ENCODE results near the gene APP.
A peak's percentile ranks its signal among the peaks of the same experiment; 100 is the strongest.

APP gene

DNA sequence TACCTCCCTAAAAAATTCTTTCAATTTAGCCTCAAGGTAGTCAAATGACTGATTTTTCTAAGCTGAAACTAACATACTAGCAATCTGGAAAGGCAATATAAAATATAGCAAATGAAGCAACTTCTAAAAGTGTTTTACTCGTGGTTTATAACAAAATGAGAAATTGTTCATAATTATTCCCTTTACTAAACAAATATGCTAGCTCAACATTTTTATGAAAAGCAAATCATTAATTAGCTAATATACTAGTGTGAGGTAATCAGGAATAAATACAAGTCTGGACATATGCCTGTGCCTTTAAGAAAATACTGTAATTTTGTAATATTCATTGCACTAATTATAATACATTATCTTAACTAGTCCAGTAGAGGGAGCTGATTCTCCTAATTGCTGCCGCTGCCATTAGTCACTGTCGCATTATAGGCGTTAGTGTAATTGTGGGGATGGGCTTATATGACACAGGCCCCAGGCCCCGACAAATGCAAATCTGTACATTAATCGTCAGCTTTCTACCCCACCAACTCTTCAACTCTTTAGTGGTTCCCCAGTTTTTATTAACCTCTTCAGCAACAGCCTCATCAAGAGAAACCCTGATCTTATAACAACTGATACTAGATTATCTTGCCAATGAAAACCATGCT, 274.9 kb downstream of the APP start:
- peak; percentile 54 for DNase-seq

DNA sequence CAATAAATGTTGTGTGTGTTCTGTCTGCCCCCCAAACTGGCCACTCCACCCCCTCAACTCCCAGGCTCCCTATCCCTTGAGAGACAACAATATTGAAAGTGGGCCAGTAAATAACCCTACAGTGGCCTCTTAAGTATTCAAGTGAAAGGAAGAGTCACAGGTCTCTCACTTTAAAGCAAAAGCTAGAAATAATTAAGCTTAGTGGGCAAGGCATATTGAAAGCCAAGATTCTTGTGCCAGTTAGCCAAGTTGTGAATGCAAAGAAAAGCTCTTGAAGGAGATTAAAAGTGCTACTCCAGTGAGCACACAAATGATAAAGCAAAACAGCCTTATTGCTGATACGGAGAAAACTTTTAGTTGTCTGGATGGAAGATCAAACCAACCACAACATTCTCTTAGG, 277.4 kb downstream of the APP start:
- DNase-seq: no peak

DNA sequence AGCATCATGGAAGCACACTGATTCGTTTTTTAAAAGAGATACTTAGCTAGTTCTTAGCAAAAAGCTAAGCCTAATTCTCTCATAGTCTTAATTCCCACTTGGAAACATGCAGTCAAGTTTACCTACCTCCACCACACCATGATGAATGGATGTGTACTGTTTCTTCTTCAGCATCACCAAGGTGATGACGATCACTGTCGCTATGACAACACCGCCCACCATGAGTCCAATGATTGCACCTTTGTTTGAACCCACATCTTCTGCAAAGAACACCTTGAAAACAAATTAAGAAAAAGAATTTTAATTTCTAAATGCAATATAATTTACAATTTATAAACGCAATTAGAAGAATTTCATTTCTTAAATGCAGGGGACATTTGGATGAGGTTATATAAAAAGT, 279.0 kb downstream of the APP start:
- DNase-seq: no peak

DNA sequence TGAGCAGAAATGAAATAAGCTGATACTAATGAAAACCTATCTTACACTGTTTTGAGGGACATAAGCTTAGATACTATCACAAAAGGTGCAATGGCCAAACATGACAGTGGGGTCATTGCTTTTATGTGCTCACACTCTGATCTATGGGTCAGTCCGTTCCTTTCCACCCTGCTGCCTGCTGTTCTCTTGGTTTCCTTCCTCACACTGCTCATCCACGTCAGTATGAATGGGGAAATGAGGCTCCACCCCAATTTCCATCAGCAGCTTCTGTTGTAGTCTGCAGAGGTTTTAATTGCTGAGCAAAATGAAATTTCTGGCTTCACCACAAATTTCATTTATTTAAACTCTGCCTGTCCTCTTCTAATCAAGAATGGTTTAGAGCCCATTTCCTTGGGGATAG, 280.6 kb downstream of the APP start:
- peak; percentile 16 for DNase-seq

DNA sequence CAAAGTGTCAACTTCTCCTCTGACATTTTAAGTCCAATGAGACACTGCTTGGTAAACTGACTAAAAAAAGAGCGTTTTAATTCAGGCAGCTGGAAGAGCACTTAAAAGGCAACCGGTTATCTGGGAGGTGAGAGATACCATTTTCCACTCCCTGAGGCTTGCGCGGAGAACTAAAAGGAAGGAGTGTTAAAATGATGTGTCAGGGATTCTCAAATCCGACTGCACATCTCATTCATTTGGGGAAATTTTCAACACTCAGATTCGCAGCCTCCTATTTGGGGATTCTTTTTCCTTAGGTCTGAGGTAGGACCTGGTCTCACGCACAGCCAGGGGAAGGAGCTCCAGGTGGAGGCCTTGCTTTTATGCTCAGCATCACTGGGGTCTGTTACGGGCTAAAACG, 281.9 kb downstream of the APP start:
- DNase-seq: no peak

DNA sequence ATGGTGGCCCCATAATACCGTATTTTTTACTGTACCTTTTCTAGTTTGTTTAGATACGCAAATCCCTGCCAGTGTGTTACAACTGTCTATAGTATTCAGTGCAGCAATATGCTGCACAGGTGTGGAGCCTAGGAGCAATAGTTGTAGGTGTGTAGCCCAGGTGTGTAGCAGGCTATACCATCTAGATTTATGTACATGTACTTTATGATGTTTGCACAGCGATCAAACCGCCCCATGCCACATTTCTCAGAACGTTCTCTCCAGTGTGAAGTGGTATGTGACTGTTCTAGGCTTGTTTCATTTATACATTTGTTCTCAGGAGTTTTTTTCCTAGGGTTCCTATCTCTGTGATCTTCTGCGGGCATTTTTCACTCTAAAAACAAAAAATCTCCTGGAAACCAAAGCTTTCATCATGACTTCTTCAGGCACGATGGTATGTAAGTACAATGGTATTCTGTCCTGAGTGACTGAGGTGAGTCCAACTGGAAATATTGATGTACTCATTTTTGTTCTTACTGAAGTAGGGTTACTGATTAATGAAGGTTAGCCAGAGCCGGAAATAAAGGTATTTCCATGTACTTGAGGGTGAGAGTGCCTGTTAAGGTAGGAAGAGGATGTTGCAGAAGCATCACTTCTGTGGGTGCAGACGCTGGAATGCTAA, 282.8 kb downstream of the APP start:
- no peak for DNase-seq

DNA sequence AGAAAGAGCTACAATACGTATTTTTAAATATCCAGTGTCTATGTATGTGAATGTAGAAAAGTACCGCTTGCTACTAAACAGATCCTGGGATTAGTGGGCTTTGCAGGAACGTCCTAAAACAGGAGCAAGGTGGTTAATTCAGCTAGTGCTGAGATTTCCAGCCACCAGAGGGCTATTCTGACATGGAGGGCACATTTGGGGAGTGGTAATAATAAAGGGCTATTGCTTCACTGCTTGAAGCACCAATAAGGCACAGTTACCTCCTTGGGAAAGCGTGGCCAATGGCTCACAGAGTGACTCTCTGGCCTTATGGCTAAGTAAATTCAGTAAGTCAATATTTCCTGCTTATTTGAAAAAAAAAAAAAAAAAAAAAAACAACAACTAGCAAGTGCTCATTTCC, 283.4 kb downstream of the APP start:
- DNase-seq: no peak

DNA sequence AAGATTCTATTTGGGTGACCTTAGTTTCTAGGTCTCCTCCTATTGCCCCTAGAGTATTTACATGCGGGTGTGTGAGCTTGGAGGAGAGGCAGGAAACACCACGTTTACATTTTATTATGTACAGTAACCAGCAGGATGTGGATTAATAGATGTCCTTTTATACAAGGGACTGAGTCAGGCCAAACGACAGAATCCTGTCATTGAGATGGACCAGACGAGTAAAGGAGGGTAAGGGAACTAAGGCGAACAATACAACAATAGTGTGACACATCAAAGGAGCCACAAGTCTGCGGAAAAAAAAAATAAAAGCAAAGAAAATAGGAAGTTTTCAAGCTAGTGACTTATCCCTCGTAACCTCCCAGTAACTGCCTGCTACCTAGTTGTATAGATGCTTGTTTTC, 284.7 kb downstream of the APP start:
- no peak for DNase-seq

DNA sequence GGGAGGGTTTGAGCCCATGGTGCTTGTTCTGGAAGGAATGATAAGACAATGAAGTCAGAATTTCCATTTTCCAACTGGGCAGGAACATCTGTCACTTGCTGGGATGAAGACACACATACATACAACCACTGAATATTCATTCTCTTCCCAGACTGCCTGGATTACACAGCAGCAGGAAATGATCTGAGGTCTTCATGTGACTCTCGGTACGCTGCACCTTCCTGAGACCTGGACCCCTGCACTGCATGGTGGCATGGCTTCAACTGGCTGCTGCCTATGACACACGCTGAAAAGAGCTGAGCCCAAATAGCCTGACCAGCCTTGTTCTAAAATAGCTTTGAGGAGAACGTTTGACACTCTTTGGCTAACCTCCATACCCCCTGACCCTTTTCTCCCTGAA, 285.2 kb downstream of the APP start:
- DNase-seq: no peak

DNA sequence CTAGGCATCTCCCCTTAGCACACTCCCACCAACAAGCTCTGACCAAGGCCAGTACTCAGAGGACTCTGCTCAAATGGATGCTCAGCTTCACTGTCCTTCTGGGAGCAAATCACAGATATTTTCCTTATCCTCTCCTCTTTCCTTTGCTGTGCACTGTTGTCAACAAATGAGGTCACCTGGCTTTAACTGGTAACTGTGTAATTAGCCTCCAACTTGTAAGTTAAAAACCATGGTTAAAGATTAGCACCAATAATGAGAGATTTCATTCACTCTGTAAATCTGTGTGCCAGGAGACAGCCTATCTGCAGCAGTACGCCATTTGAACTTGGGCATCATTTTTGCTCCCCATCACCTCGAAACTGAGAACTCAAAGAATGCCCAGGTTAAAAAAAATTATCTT, 286.3 kb downstream of the APP start:
- DNase-seq: no peak

DNA sequence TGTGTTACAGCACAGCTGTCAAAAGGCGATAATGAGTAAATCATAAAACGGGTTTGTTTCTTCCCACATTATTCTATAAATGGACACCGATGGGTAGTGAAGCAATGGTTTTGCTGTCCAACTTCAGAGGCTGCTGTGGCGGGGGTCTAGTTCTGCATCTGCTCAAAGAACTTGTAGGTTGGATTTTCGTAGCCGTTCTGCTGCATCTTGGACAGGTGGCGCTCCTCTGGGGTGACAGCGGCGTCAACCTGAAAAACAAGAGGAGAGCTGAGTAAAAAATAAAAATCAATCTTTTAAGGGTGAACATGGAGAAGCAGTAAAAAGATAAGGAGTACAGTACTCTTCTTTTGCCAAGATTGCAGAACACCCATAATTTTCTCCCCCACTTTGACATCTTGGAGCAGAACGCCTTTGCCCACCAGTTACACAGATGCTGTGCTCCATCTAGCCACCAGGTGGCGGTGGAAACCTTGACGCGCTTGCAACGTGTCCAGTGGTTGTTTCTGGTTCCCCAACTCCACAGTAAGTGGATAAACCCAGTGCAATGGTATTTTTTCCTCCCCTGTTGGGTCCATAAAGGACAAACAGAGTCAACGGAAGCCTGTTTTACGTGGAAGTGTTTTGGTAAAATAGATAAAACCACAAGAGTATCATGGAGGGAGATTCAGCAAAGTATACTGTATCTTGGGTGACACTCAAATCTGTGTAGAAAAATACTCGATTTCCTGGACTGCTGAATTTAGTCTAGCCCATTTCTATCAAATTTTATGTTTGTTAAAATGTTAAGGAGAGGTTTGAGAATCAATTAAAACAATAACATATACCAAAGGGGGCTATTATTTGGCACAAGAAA, 288.8 kb downstream of the APP start:
- DNase-seq: peak; percentile 70

DNA sequence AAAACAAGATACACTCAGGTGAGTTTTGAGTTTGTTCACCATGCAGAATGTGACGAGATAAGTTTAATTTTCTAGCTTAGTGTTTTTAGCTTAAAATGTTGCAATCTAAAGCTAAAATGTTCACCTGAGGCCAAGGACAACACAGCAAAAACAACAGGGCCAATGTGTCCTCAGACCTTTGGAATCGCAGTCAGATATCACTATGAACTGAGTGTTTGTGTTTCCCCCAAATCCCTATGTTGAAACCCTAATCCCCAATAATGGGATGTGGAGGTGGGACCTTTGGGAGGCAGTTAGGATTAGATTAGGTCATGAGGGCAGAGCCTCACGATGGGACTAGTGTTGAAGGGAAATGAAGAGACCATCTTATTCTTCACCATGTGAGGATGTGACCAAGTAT, 291.4 kb downstream of the APP start:
- no peak for DNase-seq

DNA sequence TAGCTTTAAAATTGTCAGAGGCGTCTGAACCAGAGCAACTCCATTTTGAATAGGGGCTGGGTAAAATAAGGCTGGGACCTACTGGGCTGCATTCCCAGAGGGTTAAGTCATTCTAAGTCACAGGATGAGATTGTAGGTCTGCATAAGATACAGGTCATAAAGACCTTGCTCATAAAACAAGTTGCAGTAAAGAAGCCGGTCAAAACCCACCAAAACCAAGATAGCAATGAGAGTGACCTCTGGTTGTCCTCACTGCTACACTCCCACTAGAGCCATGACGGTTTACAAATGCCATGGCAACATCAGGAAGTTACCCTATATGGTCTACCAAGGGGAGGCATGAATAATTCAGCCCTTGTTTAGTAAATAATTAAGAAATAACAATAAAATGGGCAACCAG, 292.2 kb downstream of the APP start:
- DNase-seq: no peak

DNA sequence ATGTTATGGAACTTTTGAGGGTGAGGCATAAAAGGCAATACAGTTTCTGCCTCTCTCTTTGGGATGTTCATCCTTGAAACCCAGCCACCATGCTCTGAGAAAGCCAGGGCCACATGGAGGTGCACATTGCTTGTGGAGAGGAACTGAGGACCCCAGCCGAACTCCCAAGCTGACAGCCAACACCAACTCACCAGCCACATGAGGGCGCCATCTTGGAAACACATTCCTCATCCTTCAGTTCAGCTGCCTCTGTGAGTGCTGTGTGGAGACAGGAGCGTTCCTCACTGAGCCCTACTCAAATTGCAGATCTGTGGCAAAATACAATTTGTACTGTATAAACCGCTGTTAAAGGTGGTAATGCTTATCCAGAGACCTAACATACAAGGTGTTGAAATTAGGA, 298.3 kb downstream of the APP start:
- no peak for DNase-seq

DNA sequence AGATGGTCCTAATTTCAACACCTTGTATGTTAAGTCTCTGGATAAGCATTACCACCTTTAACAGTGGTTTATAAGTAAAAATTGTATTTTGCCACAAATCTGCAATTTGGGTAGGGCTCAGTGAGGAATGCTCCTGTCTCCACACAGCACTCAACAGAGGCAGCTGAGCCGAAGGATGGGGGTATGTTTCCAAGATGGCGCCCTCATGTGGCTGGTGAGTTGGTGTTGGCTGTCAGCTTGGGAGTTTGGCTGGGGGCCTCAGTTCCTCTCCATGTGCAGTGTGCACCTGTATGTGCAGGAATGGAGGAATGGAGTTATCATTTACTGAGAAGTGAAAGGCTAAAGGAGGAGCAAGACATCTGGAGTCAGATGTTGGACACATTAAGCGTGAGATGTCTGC, 299.0 kb downstream of the APP start:
- no peak for DNase-seq

DNA sequence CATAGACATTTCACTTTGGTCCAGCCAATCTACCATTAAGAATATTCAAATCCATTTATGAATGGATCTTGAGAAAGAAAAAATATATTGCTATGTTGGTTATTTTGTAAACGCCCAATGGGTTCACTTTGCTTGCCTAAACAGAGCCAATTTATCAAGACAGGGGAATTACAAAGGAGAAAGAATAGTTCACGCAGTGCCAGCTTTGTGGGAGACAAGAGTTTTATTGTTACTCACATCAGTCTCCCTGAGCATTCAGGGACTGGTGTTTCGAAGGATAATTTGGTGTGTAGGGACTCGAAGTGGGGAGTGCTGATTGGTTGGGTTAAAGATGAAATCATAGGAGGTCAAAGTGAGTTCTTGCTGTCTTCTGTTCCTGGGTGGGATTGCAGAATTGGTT, 300.5 kb downstream of the APP start:
- DNase-seq: no peak

DNA sequence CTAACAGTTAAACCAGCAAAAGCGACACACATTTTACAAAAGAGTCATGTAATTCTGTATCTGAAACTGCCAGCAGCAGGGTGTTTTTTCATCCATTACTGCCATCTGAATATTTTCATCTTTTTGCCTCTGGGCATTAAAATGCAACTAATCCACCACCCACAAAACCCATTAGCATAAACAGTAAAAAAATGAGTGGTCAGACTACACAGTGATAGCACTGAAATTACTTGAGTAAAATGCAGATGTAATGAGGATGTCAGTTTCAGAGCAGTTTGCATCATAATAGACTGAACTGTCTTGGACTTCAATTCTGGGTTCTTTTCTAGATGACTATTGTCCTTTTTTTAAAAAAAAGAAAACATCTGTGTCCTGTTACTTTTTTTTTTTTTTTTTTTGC, 303.5 kb downstream of the APP start:
- no peak for DNase-seq

DNA sequence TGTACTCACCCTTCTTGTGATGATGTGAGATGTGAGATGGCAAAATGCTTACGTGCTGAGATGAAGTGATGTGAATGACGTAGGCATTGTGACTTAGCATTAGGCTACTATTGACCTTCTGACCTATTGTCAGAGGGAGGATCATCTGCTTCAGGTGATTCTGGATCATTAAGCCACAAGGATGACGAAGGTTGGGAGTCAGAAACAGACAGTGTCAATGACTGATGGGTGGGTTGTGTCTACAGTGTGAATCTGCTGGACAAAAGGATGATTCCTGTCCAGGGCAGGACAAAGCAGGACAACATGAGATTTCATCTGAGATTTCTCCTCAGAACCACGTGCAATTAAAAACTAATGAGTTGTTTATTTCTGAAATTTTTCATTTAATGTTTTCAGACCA, 306.8 kb downstream of the APP start:
- DNase-seq: no peak

DNA sequence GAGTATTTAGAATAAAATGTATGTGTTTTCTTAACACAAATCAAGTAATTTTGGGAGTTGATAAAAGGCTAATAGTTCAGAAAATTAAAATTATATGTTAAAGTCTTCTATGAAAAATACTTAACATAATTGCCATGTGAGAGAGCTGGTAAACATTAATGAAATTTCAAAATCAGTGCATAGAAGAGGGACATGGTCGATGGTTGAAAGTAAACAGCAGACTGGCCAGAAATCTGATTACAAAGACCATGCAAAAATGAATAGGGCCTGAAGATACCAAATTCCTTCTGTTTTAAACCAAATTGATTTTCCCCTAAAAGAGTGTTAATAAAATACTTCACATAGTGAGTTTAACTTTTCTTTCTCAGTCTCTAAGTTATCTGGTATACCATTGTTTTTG, 307.5 kb downstream of the APP start:
- DNase-seq: no peak

DNA sequence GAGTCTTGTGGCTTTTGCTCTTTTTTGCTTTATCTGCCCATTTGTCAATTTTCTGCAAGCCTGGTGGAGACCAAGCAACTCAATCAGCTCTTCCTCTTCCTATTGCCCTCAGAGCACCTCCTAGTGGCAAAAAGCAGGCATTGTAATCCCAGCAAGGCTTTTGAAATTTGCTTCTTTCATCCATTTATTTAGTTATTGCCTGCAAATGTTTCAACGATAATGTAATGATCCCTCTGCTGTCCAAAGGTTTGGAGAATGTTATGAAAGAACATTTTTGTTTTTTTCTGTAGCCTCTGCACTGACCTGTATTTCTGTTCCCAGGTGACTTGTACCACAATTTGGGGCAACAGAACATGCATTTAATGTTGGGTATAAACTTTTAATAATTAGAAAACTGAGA, 308.0 kb downstream of the APP start:
- peak; percentile 48 for DNase-seq

DNA sequence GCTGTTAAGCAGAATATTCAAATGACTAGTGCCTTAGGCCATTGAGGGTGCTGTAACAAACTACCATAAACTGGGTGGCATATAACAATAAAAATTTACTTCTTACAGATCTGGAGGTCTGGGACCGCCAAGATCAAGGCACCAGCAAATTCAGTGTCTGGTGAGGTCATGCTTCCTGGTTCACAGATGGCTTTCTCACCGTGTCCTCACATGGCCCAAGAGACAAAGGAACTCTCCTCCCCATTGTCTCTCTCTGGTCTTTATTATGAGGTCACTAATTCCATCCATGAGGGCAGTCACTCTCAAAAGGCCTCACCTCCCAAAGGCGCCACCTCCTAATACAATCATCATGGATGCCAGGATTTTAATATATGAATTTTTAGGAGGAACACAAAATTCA, 308.5 kb downstream of the APP start:
- no peak for DNase-seq

DNA sequence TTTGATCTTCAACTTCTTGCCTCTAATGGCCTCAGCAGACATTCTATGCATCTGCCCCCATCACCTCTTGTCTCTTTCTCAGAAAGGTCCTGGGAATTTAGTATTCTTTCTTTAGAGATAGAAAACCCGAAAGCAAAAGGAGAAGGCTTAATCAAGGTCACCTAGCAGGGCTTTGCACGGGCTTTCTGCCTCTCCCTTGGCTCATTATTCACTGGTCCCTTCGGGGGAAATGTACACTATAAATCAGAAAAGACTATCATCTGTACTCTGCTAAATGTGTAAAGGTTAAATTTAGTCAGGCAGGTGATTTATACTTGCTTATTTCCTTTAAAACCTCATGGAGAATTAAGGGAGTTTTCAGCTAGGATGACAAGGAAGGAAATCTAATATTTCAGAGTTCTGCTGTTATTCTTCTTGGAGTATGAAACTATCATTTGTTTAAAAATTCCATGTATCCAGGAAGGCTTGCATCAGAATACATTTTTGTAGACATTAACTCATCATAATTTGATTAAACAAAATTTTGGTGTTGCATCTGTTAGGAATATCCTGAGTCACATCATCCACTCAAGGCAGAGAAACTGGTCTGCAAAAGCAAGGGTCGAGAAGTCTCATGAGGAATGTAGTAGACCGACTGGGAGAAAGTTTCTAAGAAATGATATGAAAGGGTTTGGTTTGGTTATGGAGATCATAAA, 311.2 kb downstream of the APP start:
- DNase-seq: no peak

DNA sequence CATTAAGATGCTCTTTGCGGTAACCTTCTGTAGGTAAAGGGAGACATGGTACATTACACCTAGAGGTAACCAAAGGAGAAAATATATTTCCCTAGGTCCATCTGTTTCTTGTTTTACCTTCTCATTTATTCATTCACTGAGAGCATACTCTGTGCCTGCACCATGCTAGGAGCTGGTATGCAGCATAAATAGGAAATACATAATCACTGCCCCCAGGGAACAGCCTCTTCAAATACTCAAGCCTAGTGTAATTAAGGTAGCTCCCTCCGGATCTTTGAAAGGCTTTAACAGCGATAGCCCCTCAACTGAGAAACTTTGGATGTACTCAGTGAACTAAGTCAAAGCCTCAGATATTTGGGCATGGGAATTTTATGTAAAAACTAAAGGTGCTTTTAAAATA, 312.2 kb downstream of the APP start:
- DNase-seq: no peak

All from suppressor macrophage treated with lipopolysaccharide for 4 hours (primary cell).